Measurements from ENCODE around the gene ZNF396.

Gene ZNF396

DNA sequence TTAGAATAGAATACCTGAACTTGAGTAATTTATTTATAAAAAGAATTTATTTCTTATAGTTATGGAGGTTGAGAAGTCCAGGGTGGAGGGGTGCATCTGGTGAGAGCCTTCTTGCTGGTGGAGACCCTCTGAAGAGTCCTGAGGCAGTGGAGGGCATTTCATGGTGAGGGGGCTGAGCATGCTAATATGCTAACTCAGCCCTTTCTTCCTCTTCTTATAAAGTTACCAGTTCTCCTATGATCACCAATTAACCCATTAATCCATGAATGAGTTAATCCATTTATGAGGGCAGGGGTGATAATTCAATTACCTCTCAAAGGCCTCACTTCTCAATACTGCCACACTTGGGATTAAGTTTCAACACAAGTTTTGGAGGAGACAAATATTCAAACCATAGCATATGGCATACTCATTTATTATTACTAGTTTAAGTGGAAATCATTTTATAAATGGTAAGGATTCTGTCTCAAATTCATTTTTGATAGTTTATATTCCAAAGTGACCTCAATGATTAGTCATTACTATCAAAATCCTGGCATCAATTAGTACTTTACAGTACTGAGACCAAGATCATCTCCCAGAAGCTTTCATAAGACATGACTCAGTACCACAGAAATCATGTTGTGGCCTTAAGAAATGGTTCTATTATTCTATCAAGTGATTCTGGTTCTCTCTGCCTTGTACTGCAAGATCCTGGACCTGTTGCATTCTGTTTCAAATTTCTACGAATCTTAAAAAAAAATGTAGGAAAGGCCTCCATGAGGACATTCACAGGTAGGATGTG, 5.5 kb downstream of the ZNF396 start:
- H3K27ac ChIP-seq = no peak overlapping the region
- no peak for TF ChIP-seq CTCF (conservative IDR thresholded peaks at IDR 0.05)

DNA sequence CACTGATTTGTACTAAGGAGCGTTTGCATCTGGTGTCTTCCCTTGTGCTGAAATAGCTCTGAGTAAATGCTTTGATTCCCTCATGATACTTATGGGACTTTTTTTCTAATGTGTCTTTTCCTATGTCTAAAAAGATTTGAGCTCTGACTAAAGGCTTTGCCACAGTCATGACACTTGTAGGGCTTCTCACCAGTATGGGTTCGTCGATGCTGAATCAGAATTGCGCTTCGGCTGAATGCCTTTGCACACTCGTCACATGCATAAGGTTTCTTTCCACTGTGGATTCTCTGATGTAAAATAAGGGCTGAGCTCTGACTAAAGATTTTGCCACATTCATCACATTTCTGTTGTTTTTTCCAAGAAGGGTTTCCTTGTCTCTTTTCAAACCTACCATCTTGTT, 8.0 kb downstream of the ZNF396 start:
- TF ChIP-seq CTCF (conservative IDR thresholded peaks at IDR 0.05) = no peak
- no peak overlapping the region for H3K27ac ChIP-seq

- no peak overlapping the region for H3K27ac ChIP-seq
- TF ChIP-seq CTCF (conservative IDR thresholded peaks at IDR 0.05) = no peak
Observed at GRCh38 chr18:35368595-35368994, 8.5 kb downstream of the ZNF396 start.

GRCh38 chr18:35362531-35362930, 14.6 kb downstream of the ZNF396 start:
- no peak for TF ChIP-seq CTCF (conservative IDR thresholded peaks at IDR 0.05)
- H3K27ac ChIP-seq = no peak overlapping the region

DNA sequence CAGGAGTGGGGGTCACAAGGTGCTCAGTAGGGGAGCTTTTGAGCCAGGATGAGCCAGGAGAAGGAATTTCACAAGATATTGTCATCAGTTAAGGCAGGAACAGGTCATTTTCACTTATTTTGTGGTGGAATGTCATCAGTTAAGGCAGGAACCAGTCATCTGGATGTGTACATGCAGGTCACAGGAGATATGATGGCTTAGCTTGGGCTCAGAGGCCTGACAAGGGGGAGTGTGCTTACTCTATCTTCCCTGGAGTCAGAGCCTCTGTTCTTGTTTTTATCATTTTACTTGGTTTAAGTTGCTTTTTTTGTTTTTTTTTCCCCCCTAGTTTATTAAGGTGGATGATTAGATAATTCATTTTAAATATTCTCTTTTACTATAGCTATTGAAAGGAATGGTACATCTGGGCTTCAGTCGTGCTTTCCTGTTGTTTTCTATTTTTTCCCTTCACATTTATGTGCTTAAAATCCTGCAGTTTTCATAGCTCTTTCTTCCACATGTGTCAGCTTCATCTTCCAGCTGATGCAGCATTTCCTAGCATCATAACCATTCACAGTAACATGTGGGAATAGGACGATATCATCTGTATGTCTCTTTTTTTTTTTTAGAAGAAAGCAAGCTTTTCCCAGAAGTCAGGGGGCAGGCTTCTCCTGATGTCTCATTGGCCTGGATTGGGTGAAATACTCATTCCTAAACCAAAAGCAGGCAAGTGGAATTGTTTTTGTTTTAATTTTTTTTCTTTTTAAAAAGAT, 15.4 kb downstream of the ZNF396 start:
- no peak for TF ChIP-seq CTCF (conservative IDR thresholded peaks at IDR 0.05)
- no peak overlapping the region for H3K27ac ChIP-seq

GRCh38 chr18:35355140-35355618, 22.0 kb downstream of the ZNF396 start:
- H3K27ac ChIP-seq = peak overlapping the region; percentile 36

More at GRCh38 chr18:35355140-35355618, 22.0 kb downstream of the ZNF396 start:
- TF ChIP-seq CTCF (conservative IDR thresholded peaks at IDR 0.05) = peak; percentile 87
